Psoas muscle (tissue), 8 donors: ENCODE data around the gene CDH4. TPM values are rescaled to one million over a fixed set of nuclear protein-coding genes. Genes with fewer than 3 reads are reported as not detected.

Experiments used
- ATAC-seq, 4 donors: fragments of 200-7000 bp; cut with Tn5 transposase; one replicate each; pipeline ENCODE4 v1.9.1; 2020; ENCODE audit warnings: moderate library complexity in 3 of 4, mild to moderate bottlenecking in 2 of 4
- DNase-seq, 2 donors: peaks; one replicate each; pipeline ENCODE4 v3.0.0-alpha.2; 2020
- H3K27ac ChIP-seq: fragments of 200-600 bp; one replicate; pipeline ENCODE4 v1.8.0; 2022
- H3K27me3 ChIP-seq, 3 donors: fragments of 200-600 bp in 1 of 3; one replicate each; pipeline versions ENCODE4 v1.6.1 to v1.8.0; 2013 to 2022; ENCODE audit warnings: low read length in 2 of 3, mild to moderate bottlenecking in 2 of 3, moderate library complexity in 1 of 3; ENCODE audit not compliant: insufficient read depth in 3 of 3
- H3K36me3 ChIP-seq, 2 donors: fragments of 200-600 bp in 1 of 2; one replicate each; pipeline versions ENCODE4 v1.6.1 to v1.8.0; 2013 to 2022; ENCODE audit warnings: low read depth in 1 of 2, mild to moderate bottlenecking in 1 of 2, moderate library complexity in 1 of 2; ENCODE audit not compliant: insufficient read depth in 1 of 2
- H3K4me1 ChIP-seq: fragments of 200-600 bp; one replicate; pipeline ENCODE4 v1.8.0; 2022
- H3K4me3 ChIP-seq: fragments of 200-600 bp; one replicate; pipeline ENCODE4 v1.8.0; 2022; ENCODE audit warnings: mild to moderate bottlenecking
- H3K9me3 ChIP-seq: fragments of 200-600 bp; one replicate; pipeline ENCODE4 v1.8.0; 2022
- CTCF ChIP-seq: fragments of 200-600 bp; IDR thresholded peaks from one replicate; pipeline ENCODE4 v1.8.0; 2022; ENCODE audit warnings: antibody characterized with exemption
- WGBS, 3 donors: extraction: QIAGEN DNeasy Blood & Tissue Kit; methylation state at CpG; one replicate each; pipeline versions ENCODE4 v1.1.6 to v1.1.7; 2013; 5-methylcytosine and 5-hydroxymethylcytosine counted together
- intact Hi-C, 2 donors: fragments of 100-400 bp; cut with DNase I; formaldehyde crosslinking; loops; one replicate each; pipeline versions ENCODE4 v1.11.0 to v1.14.2; 2022
- polyA plus RNA-seq, 3 donors: library from polyadenylated mRNA; stranded (reverse); fragments of 200-250 nt; gene quantifications; one replicate each; pipeline ENCODE4 v1.2.3, GENCODE V29; 2013
- total RNA-seq, 4 donors: library from RNA; stranded (reverse); fragmentation: NEBNext Ultra II Directional in 2 of 4; extraction: Animal tissue kit (Norgen Biotek cat#: 25700) in 2 of 4; gene quantifications; one replicate each; pipeline versions ENCODE4 v1.2.1 to v1.2.4, GENCODE V29; 2021 to 2023
- donor health status: healthy with polysubstance abuse.
- donor health status: DM: no; HTN: no; CAD: no; lungs with moderate emphysema.
- donor health status: Bipolar disorder and iron deficiency.
- donor health status: healthy.
- donor health status: DM: yes; HTN: yes; CAD: no.
- donor health status: DM: no; HTN: no; CAD: no.
- donor health status: DM: no; HTN: no; CAD: no.
- donor health status: DM: yes; HTN: yes; CAD: no.

Gene CDH4
- total and polyA plus RNA-seq, 7 donors, result 0.26 to 1.0 (median 0.34) TPM

- 88 to 93% (median 89%) methylated on average over 7 of the region's 7 CpGs for WGBS, 3 donors
- H3K27ac ChIP-seq, result no peak overlapping the region
- no peak overlapping the region for H3K4me3 ChIP-seq
- DNase-seq (no peak), ATAC-seq (no peak)
- no peaks in the 10 kb centered on the region for H3K36me3 ChIP-seq
- no peaks in the 10 kb centered on the region for H3K9me3 ChIP-seq
- peaks cover 0 to 5% (median 0%) of the 10 kb centered on the region in 3 donors for H3K27me3 ChIP-seq
- H3K4me1 ChIP-seq, result no peaks in the 10 kb centered on the region
- intact Hi-C loops, result no loop called here
- TF ChIP-seq CTCF, result no peak
Observed at GRCh38 chr20:61690150-61690549, 438.1 kb downstream of the CDH4 start.

GRCh38 chr20:61690993-61691838 is 439.2 kb downstream of the CDH4 start:
- intact Hi-C loops, result no loop called here
- Histone ChIP-seq H3K4me3 (no peak overlapping the region), H3K4me1 (no peaks in the 10 kb centered on the region), H3K9me3 (no peaks in the 10 kb centered on the region), H3K27me3 (peaks cover 0 to 7% (median 0%) of the 10 kb centered on the region in 3 donors), H3K36me3 (no peaks in the 10 kb centered on the region), H3K27ac (no peak overlapping the region)
- DNase-seq (no peak), ATAC-seq (no peak)
- WGBS, 3 donors, result 72 to 75% (median 73%) methylated on average over 16 of the region's 16 CpGs
- no peak for TF ChIP-seq CTCF

GRCh38 chr20:61691978-61692377 is 439.9 kb downstream of the CDH4 start:
- Histone ChIP-seq H3K9me3 (no peaks in the 10 kb centered on the region), H3K4me3 (no peak overlapping the region), H3K27me3 (peaks cover 0 to 5% (median 0%) of the 10 kb centered on the region in 3 donors), H3K27ac (no peak overlapping the region), H3K4me1 (no peaks in the 10 kb centered on the region), H3K36me3 (no peaks in the 10 kb centered on the region)
- no peak for TF ChIP-seq CTCF
- intact Hi-C loops, result no loop called here
- ATAC-seq (no peak), DNase-seq (no peak)
- 84 to 97% (median 97%) methylated on average over 1 of the region's 1 CpG for whole genome bisulfite sequencing, 3 donors

- intact Hi-C loops, result no loop called here
- ATAC-seq (no peak), DNase-seq (no peak)
- no peak for TF ChIP-seq CTCF
- no peaks in the 10 kb centered on the region for H3K4me1 ChIP-seq
- 52 to 62% (median 54%) methylated on average over 6 of the region's 6 CpGs for WGBS, 3 donors
- H3K9me3 ChIP-seq, result no peaks in the 10 kb centered on the region
- peaks cover 0 to 2% (median 0%) of the 10 kb centered on the region in 3 donors for H3K27me3 ChIP-seq
- no peaks in the 10 kb centered on the region for H3K36me3 ChIP-seq
- no peak overlapping the region for H3K4me3 ChIP-seq
- no peak overlapping the region for H3K27ac ChIP-seq
Observed at GRCh38 chr20:61692479-61692878, 440.4 kb downstream of the CDH4 start.
